Neural cell (in vitro differentiated cells): ENCODE data around the gene MBD3L2B.
"Not testable (repeated sequence)": the region's sequence is repeated elsewhere in the genome, so short reads cannot be mapped to it uniquely, and the experiment has no call there.

Experiments used
- EP300 ChIP-seq: fragments of 450-650 bp; conservative IDR thresholded peaks from 2 replicates; pipeline ENCODE4 v1.6.1; 2014; ENCODE audit warnings: antibody characterized with exemption, mild to moderate bottlenecking, moderate library complexity; ENCODE audit not compliant: poor library complexity, severe bottlenecking
- POLR2AphosphoS5 ChIP-seq: IDR thresholded peaks from 2 replicates; pipeline ENCODE4 v1.6.1; 2012
- TF ChIP-seq, protein P1 (sequence below): fragments of 450-650 bp; IDR thresholded peaks from 2 replicates; pipeline ENCODE4 v1.5.1; 2014; ENCODE audit warnings: antibody characterized with exemption, mild to moderate bottlenecking, moderate library complexity; ENCODE audit not compliant: poor library complexity, severe bottlenecking

DNA sequence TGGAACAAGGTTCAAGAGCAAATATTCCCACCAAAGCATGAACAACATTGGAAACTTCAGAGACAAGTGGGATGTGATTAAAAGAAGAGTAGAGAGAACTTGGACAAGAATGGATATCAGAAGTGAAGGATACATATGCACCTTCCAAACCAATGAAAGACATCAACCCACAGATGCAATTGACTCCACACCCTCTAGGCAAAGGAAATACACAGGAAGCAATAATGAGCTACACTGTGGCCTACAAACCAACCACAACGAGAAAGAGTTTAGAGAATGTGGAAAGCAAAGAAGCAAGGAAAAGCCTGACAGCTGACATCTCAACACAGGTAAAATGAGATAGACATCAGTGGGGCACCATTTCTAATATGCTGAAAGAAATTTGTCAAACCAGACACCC, 7.6 kb upstream of the MBD3L2B start:
- TF ChIP-seq, protein P1, sequence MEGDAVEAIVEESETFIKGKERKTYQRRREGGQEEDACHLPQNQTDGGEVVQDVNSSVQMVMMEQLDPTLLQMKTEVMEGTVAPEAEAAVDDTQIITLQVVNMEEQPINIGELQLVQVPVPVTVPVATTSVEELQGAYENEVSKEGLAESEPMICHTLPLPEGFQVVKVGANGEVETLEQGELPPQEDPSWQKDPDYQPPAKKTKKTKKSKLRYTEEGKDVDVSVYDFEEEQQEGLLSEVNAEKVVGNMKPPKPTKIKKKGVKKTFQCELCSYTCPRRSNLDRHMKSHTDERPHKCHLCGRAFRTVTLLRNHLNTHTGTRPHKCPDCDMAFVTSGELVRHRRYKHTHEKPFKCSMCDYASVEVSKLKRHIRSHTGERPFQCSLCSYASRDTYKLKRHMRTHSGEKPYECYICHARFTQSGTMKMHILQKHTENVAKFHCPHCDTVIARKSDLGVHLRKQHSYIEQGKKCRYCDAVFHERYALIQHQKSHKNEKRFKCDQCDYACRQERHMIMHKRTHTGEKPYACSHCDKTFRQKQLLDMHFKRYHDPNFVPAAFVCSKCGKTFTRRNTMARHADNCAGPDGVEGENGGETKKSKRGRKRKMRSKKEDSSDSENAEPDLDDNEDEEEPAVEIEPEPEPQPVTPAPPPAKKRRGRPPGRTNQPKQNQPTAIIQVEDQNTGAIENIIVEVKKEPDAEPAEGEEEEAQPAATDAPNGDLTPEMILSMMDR = not testable (repeated sequence)
- TF ChIP-seq POLR2AphosphoS5, EP300: not testable (repeated sequence)
